Measurements from ENCODE around the gene CYTH1. TPM values are rescaled to one million over a fixed set of nuclear protein-coding genes. Genes with fewer than 3 reads are reported as not detected.

The CYTH1 gene
- total and polyA plus RNA-seq, 12 donors = 26.0 to 141 (median 46.2) TPM

DNA sequence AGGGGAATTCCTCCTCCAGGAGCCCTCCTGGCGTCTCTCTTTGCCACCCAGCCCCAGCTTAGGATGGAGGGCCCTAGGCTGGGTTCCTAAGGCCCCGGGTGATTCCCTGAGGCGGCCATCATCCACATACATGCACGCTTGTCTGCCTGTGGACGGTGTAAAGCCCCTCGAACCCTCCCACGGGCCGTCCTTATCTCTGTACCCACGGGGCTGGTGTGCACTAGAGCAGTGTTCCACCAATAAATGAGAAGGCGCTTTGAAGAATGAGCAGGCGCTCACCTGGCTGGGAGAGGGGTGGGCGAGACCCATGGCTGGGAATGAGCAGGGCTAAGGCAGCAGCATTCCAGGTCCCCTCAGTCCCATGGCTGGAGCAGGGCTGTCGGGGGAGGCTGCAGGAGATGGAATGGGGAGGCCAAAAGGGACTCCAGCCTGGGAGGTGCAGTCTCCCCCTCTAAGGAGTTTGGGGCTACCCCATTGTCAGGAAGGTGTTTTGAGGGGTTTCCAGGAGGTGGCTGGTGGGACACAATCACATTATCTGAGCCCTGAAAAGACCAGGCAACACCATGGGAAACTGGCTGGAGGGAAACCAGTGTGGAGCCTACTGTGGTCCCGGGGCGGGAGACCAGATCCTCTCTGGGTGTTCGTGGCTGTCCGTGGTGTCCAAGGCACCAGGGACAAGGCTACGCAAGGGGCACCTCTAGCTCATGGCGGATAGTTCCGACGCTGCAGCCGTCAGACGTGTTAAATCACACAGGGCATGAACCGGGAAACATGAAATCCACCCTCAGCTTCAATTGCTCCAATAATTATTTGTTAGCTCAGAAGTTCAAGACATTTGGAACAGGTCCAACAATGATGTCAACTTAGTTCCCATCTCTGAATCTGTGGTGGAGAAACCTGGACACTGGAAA is 117.3 kb downstream of the CYTH1 start:
- H3K27ac ChIP-seq = peak overlapping the region in 1 of 5 donors; percentile 90
- H3K36me3 ChIP-seq (replicated peaks in 1 of 2) = no peaks in the 10 kb centered on the region
- intact Hi-C loops (cut with DNase I) = no loop called here
- peak in 1 of 7 donors; percentile 37 for DNase-seq
- no peaks in the 10 kb centered on the region for H3K27me3 ChIP-seq
- H3K9me3 ChIP-seq (replicated peaks in 1 of 3) = no peaks in the 10 kb centered on the region
- peaks cover 20 to 26% of the 10 kb centered on the region in 2 donors for H3K4me1 ChIP-seq (replicated peaks in 1 of 2)
- H3K4me3 ChIP-seq = no peak overlapping the region
- no peak for TF ChIP-seq POLR2A (IDR thresholded peaks at IDR 0.05)
- TF ChIP-seq, protein P1, sequence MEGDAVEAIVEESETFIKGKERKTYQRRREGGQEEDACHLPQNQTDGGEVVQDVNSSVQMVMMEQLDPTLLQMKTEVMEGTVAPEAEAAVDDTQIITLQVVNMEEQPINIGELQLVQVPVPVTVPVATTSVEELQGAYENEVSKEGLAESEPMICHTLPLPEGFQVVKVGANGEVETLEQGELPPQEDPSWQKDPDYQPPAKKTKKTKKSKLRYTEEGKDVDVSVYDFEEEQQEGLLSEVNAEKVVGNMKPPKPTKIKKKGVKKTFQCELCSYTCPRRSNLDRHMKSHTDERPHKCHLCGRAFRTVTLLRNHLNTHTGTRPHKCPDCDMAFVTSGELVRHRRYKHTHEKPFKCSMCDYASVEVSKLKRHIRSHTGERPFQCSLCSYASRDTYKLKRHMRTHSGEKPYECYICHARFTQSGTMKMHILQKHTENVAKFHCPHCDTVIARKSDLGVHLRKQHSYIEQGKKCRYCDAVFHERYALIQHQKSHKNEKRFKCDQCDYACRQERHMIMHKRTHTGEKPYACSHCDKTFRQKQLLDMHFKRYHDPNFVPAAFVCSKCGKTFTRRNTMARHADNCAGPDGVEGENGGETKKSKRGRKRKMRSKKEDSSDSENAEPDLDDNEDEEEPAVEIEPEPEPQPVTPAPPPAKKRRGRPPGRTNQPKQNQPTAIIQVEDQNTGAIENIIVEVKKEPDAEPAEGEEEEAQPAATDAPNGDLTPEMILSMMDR (IDR thresholded peaks at IDR 0.05) = no peak
- 76 to 92% (median 86%) methylated on average over 12 to 24 of the region's 24 CpGs for WGBS, 4 donors

DNA sequence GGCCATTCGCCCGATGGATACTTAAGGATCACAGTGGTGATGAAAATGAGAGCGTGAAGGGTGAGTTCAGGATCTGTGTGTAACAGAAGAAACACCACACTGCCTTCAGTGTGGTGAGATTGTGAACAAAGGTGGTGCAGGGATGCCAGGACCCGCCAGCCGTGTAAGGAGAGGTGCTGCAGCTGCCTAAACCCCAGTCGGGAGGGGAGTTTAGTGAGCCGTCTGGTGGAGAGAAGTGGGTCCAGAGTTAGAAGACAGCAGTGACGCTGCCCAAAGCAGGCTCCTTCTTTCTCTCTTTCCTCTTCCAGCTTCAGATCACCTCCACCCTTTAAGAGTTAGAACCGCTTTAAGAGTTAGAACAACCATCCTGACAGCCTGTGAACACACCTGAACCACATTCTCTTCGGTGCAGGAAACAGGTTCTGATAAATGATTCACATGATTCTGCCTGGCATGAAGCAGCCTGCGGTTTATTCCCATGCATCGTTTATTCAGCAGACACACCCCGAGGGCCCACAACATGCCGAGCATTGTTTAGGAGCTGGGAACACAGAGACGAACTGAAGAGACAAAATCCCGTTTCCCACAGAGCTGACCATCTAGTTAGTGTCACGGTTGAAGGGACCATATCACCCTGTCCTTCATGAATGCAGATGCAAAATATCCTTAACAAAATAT is 120.8 kb downstream of the CYTH1 start:
- peak in 1 of 7 donors; percentile 4 for DNase-seq
- intact Hi-C loops (cut with DNase I) = no loop called here
- no peaks in the 10 kb centered on the region for H3K36me3 ChIP-seq (replicated peaks in 1 of 2)
- WGBS, 4 donors = 84 to 88% (median 86%) methylated on average over 17 of the region's 17 CpGs
- no peak overlapping the region for H3K27ac ChIP-seq
- peaks cover 9 to 15% of the 10 kb centered on the region in 2 donors for H3K4me1 ChIP-seq (replicated peaks in 1 of 2)
- H3K9me3 ChIP-seq (replicated peaks in 1 of 3) = no peaks in the 10 kb centered on the region
- TF ChIP-seq POLR2A (IDR thresholded peaks at IDR 0.05) = no peak
- TF ChIP-seq, protein P1 (IDR thresholded peaks at IDR 0.05) = no peak
- H3K4me3 ChIP-seq = no peak overlapping the region
- H3K27me3 ChIP-seq = no peaks in the 10 kb centered on the region

- no peak for DNase-seq
- no peak overlapping the region for H3K4me3 ChIP-seq
- H3K27ac ChIP-seq = no peak overlapping the region
- TF ChIP-seq POLR2A (IDR thresholded peaks at IDR 0.05) = no peak
- TF ChIP-seq, protein P1 (IDR thresholded peaks at IDR 0.05) = no peak
- no peaks in the 10 kb centered on the region for H3K27me3 ChIP-seq
- 95 to 97% (median 95%) methylated on average over 12 of the region's 12 CpGs for WGBS, 4 donors
- no peaks in the 10 kb centered on the region for H3K9me3 ChIP-seq (replicated peaks in 1 of 3)
- H3K36me3 ChIP-seq (replicated peaks in 1 of 2) = no peaks in the 10 kb centered on the region
- intact Hi-C loops (cut with DNase I) = no loop called here
- no peaks in the 10 kb centered on the region for H3K4me1 ChIP-seq (replicated peaks in 1 of 2)
Measured at GRCh38 chr17:78659546-78659945, 122.5 kb downstream of the CYTH1 start.

DNA sequence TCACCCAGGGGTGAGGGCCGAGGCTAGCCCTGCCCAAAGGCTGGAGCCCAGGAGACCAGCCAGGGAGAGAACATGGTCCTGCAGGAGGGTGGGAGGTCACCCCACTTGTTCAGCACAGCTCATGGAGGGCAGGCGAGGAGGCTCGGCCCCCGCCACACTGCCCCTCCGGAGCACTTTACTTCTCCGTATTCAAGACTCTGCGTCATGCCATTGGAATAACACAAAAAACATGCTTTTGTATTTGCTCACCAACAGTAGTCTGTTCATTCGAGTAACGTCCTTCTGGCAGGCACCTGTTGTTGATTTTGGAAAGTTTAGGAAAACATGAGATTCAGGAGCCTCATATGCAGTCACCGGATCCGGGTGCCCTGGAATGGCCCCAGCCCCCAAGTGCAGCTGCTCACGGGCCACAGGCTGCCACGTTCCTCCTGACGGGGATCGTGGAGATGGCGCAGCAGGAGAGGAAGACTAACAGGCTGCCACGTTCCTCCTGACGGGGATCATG is 123.7 kb downstream of the CYTH1 start:
- no peak for TF ChIP-seq POLR2A (IDR thresholded peaks at IDR 0.05)
- TF ChIP-seq, protein P1 (IDR thresholded peaks at IDR 0.05) = no peak
- no peaks in the 10 kb centered on the region for H3K36me3 ChIP-seq (replicated peaks in 1 of 2)
- 89 to 93% (median 91%) methylated on average over 18 of the region's 18 CpGs for WGBS, 4 donors
- intact Hi-C loops (cut with DNase I) = no loop called here
- no peak overlapping the region for H3K4me3 ChIP-seq
- H3K27ac ChIP-seq = no peak overlapping the region
- H3K27me3 ChIP-seq = no peaks in the 10 kb centered on the region
- H3K4me1 ChIP-seq (replicated peaks in 1 of 2) = no peaks in the 10 kb centered on the region
- no peaks in the 10 kb centered on the region for H3K9me3 ChIP-seq (replicated peaks in 1 of 3)
- peak in 1 of 7 donors; percentile 11 for DNase-seq

Measured in adrenal gland (tissue), 12 donors.